Stimulated activated CD4-positive, alpha-beta T cell treated with anti-CD3 and anti-CD28 coated beads, Interleukin-4, amount 100 ng/mL, for 1 hour (primary cell): ENCODE measurements around the gene CSRNP3.

Source experiments
- DNase-seq: peaks from one replicate; pipeline ENCODE4 v3.0.0-alpha.2; 2020

The CSRNP3 gene

GRCh38 chr2:165472922-165473321 lies 3.4 kb downstream of the CSRNP3 start:
- no peak for DNase-seq

GRCh38 chr2:165474619-165475276 lies 5.2 kb downstream of the CSRNP3 start:
- no peak for DNase-seq

GRCh38 chr2:165475277-165476004 lies 5.9 kb downstream of the CSRNP3 start:
- DNase-seq: no peak

GRCh38 chr2:165479856-165480255 lies 10.4 kb downstream of the CSRNP3 start:
- no peak for DNase-seq

GRCh38 chr2:165494573-165494972 lies 25.1 kb downstream of the CSRNP3 start:
- no peak for DNase-seq

GRCh38 chr2:165497659-165498317 lies 28.3 kb downstream of the CSRNP3 start:
- no peak for DNase-seq

- DNase-seq: no peak
These were observed 29.6 kb downstream of the CSRNP3 start for GRCh38 chr2:165499131-165499530.

- DNase-seq: no peak
These were observed 30.5 kb downstream of the CSRNP3 start for GRCh38 chr2:165500001-165500400.

GRCh38 chr2:165500816-165501215 lies 31.3 kb downstream of the CSRNP3 start:
- no peak for DNase-seq

GRCh38 chr2:165505514-165505913 lies 36.0 kb downstream of the CSRNP3 start:
- no peak for DNase-seq

- no peak for DNase-seq
These were observed 39.4 kb downstream of the CSRNP3 start for GRCh38 chr2:165508927-165509326.

GRCh38 chr2:165513479-165513878 lies 44.0 kb downstream of the CSRNP3 start:
- no peak for DNase-seq

GRCh38 chr2:165518611-165519010 lies 49.1 kb downstream of the CSRNP3 start:
- DNase-seq: no peak

GRCh38 chr2:165522719-165523118 lies 53.2 kb downstream of the CSRNP3 start:
- DNase-seq: no peak

- no peak for DNase-seq
These were observed 55.2 kb downstream of the CSRNP3 start for GRCh38 chr2:165524720-165525119.

GRCh38 chr2:165528691-165529090 lies 59.2 kb downstream of the CSRNP3 start:
- DNase-seq: no peak

- DNase-seq: no peak
These were observed 59.6 kb downstream of the CSRNP3 start for GRCh38 chr2:165529130-165529529.

GRCh38 chr2:165533331-165533730 lies 63.8 kb downstream of the CSRNP3 start:
- no peak for DNase-seq

GRCh38 chr2:165535471-165535870 lies 66.0 kb downstream of the CSRNP3 start:
- no peak for DNase-seq

- DNase-seq: no peak
These were observed 67.5 kb downstream of the CSRNP3 start for GRCh38 chr2:165536851-165537499.

GRCh38 chr2:165539985-165540384 lies 70.5 kb downstream of the CSRNP3 start:
- no peak for DNase-seq

- DNase-seq: no peak
These were observed 75.4 kb downstream of the CSRNP3 start for GRCh38 chr2:165544897-165545296.

- DNase-seq: no peak
These were observed 78.4 kb downstream of the CSRNP3 start for GRCh38 chr2:165547900-165548299.

- no peak for DNase-seq
These were observed 80.1 kb downstream of the CSRNP3 start for GRCh38 chr2:165549619-165550018.
